Activated CD4-positive, alpha-beta T cell treated with anti-CD3 and anti-CD28 coated beads, Interleukin-2, amount 50 U/mL, for 16 hours (primary cell): ENCODE measurements around the gene GINS3.
A peak's percentile ranks its signal among the peaks of the same experiment; 100 is the strongest.
"Not testable (repeated sequence)": the region's sequence is repeated elsewhere in the genome, so short reads cannot be mapped to it uniquely, and the experiment has no call there.

Source experiments
- DNase-seq: peaks from one replicate; pipeline ENCODE4 v3.0.0-alpha.2; 2020

Gene GINS3

GRCh38 chr16:58393138-58393504 is 850 bp downstream of the GINS3 start:
- DNase-seq: no peak

- DNase-seq: not testable (repeated sequence)
Observed at GRCh38 chr16:58396897-58397296, 4.6 kb downstream of the GINS3 start.

DNA sequence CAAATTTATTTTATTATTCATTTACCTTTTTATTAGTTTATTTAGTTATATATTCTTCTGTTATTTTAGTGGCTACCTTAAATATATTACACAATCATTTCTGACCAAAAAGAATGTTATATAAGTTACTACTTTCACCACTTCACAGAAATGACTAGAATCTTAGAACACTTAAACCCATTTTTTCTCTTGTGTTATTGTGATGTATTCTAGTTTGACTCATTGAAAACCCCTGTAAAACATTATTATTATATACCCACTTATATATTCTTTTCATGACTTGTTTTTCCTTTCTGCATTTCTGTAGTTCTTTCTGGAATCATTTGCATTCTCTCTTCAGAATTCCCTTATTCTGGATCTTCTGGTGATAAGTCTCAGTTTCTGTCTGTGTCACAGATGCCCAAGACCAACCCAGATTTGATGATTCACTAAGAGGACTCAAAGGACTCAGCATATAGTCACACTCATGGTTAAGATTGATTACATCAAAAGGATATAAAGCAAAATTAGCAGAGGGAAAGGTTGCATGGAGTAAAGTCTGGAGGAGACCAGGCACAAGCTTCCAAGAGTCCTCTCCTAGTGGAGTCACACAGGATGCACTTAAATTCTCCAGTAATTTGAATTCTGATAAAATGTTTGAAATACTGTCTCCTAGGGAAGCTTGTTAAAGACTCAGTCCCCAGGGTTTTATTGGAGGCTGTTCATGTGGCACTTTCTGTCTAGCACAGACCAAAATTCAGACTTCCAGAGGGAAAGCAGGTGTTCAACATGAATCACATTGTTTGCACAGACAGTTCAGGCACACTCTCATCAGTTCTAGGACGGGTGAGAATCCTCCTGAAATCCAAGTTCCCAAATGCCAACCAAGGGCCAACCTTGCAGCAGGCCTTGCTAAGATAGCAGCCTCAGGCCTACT is 7.7 kb downstream of the GINS3 start:
- DNase-seq: no peak

DNA sequence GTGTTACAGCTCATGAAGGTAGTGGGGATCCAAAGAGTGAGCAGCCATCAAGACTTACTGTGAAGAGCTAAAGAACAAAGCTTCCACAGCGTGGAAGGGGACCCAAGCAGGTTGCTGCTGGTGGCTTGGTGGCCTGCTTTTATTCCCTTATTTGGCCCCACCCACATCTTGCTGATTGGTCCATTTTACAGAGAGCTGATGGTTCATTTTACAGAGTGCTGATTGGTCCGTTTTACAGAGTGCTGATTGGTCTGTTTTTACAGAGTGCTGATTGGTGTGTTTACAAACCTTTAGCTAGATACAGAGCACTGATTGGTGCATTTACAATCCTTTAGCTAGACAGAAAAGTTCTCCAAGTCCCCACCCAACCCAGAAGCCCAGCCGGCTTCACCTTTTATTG is 9.0 kb downstream of the GINS3 start:
- DNase-seq: not testable (repeated sequence)

DNA sequence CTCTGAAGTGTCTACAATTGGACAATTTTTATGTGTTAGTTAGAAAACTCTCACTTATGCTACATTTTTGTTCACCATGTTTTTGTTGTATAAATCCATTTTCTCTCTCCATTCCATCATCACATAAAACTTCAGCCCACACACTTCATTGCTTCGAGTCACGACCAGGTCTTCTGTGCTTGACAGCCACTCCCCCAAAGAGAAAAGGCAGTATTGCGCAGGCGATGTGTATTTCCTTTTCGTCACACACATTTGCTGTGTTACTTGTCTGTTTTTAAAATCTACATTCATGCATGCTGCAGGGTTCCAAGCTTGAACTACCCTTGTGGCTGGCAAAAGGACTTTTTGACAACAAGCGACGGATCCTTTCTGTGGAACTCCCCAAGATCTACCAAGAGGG is 10.5 kb downstream of the GINS3 start:
- DNase-seq: no peak

- no peak for DNase-seq
Observed at GRCh38 chr16:58409316-58409973, 17.2 kb downstream of the GINS3 start.

DNA sequence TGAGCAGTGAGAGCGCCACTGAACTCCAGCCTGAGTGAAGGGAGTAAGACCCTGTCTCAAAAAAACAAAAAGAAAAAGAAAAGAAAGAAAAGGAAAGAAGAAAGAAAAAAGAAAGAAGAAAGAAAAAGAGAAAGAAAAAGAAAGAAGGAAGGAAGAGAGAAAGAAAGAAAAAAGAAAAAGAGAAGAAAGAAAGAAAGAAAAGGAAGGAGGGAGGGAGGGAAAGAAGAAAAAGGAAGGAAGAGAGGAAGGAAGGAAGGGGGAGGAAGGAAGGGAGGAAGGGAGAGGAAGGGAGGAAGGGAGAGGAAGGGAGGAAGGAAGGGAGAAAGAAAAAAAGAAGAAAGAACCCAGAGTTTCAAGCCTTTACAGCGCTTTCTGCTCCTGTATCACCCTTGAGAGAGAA is 19.1 kb downstream of the GINS3 start:
- DNase-seq: no peak

GRCh38 chr16:58411736-58412614 is 19.7 kb downstream of the GINS3 start:
- no peak for DNase-seq

- not testable (repeated sequence) for DNase-seq
Observed at GRCh38 chr16:58412615-58412970, 20.3 kb downstream of the GINS3 start.

GRCh38 chr16:58413359-58413758 is 21.1 kb downstream of the GINS3 start:
- no peak for DNase-seq

- DNase-seq: no peak
Observed at GRCh38 chr16:58415003-58415402, 22.7 kb downstream of the GINS3 start.

DNA sequence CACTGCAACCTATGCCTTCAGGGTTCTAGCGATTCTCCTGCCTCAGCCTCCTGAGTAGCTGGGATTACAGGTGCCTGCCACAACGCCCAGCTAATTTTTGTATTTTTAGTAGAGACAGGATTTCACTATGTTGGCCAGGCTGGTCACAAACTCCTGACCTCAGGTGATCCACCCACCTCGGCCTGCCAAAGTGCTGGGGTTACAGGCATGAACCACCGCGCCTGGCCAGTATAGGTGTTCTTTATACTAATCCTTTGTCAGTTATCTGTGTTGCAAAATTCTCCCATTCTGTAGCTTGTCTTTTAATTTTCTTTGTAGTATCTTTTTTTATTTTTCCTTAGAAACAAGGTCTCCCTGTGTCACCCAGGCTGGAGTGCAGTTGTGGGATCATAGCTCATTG is 23.7 kb downstream of the GINS3 start:
- DNase-seq: not testable (repeated sequence)

GRCh38 chr16:58417035-58417434 is 24.8 kb downstream of the GINS3 start:
- no peak for DNase-seq

- DNase-seq: no peak
Observed at GRCh38 chr16:58417600-58417999, 25.3 kb downstream of the GINS3 start.

DNA sequence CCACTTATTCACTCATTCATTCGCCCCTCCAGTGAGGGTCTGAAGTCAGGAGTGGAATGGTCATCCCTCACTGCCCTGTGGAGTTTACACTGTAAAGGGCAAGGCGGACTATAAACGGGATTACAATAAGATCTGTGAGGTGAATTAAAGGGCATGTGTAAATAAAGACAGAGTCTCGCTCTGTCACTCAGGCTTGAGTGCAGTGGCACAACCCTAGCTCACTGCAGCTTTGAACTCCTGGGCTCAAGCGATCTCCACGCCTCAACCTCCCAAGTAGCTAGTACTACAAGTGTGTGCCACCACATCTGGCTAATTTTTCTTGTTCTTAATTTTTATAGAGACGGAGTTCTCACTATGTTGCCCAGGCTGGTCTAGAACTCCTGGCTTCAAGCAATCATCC is 25.8 kb downstream of the GINS3 start:
- no peak for DNase-seq

GRCh38 chr16:58418601-58419000 is 26.3 kb downstream of the GINS3 start:
- no peak for DNase-seq

GRCh38 chr16:58419241-58419990 is 27.1 kb downstream of the GINS3 start:
- no peak for DNase-seq

DNA sequence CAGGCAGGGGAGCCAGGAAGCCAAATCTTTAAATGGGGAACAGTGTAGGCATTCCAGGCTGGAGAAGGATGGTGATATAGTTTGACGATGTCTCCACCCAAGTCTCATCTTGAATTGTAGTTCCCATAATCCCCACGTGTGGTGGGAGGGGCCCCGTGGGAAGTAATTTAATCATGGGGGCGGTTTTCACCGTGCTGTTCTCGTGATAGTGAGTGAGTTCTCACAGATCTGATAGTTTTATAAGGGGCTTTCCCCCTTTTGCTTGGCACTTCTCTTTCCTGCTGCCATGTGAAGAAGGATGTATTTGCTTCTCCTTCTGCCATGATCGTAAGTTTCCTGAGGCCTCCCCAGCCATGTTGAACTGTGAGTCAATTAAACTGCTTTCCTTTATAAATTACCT is 28.8 kb downstream of the GINS3 start:
- no peak for DNase-seq

GRCh38 chr16:58421529-58421928 is 29.3 kb downstream of the GINS3 start:
- no peak for DNase-seq

DNA sequence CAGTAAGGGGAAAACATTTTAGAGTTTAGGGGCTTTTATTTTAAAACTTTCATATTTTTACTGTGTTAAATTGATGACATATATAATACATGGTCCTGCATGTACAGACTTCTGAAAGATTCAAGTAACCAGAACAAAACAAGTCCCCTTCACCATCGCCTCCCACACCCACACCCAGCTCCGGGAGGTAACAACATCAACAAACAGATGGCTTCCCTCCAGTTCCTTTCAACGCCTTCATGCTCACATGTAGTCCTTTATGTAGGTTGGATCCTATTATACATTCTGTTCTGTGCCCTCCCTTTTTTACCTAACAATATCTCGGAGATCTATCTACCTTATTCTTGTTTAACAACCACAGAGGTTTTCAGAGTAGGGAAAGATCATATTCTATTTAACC is 30.5 kb downstream of the GINS3 start:
- DNase-seq: no peak

DNA sequence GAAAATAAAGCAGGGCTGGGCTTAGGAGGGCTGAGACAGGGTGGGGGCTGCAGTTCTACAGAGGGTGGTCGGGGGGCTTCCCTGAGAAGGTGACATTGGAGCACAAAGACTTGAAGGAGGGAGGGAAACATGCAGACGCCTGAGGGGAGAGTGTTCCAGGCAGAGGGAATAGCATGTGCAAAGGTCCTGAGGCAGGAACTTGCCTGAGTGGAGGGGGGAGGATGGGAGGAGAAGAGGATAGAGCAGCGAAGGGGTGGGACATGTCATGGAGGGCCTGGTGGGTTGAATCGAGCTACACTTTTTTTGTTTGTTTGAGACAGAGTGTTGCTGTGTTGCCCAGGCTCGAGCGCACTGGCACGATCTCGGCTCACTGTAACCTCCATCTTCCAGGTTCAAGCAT is 33.0 kb downstream of the GINS3 start:
- no peak for DNase-seq

DNA sequence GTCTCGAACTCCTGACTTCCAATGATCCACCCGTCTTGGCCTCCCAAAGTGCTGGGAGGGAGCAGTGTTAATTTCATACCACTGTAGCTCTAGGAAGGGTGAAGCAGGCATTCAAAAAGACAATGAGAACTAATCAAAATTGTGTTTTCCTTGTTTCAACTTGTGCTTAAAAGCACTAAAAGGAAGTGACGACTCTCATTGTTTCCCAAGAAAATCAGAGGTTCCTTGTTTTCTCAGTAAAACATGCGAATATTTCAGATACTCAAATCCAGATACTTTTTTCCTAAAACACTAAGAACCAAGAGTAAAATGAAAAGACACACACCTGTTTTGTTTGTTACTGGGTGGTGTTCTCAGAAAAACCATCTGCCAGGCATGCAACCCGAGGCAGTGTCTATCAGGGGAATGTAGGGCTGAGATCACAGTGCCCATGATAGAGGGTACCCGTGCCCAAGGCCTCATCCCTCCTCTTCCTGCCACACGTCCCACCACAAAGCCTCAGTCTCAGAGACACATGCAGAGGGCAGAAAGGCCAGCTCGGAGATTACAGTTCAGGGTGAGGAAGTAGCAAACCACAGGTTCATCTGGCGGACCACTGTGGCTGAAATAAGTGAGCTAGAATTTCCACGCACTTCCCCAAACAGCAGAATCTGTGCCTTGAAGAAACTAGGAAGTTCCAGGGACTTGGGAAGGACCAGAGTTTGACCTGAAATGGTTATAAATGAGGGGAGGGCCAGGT is 33.7 kb downstream of the GINS3 start:
- DNase-seq: peak; percentile 57
